ENCODE data around the gene CDCA3.
"Not testable (repeated sequence)": the region's sequence is repeated elsewhere in the genome, so short reads cannot be mapped to it uniquely, and the experiment has no call there.

CDCA3 gene

DNA sequence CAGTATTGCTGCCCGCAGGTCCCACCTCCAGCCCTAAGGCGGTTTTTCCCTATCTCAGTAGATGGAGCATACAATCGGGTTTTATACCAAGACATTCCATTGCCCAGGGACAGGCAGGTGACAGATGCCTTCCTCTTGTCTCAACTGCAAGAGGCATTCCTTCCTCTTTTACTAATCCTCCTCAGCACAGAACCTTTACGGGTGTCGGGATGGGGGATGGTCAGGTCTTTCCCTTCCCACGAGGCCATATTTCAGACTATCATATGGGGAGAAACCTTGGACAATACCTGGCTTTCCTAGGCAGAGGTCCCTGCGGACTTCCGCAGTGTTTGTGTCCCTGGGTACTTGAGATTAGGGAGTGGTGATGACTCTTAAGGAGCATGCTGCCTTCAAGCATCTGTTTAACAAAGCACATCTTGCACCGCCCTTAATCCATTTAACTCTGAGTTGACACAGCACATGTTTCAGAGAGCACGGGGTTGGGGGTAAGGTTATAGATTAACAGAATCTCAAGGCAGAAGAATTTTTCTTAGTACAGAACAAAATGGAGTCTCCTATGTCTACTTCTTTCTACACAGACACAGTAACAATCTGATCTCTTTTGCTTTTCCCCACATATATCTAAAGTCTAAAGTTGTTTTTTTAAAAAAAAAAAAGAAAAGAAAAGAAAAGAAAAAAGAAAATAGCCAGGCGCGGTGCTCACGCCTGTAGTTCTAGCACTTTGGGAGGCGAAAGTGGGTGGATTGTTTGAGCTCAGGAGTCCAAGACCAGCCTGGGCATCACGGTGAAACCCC lies 35.3 kb upstream of the CDCA3 start:
- H3K27ac ChIP-seq (ENCODE audit: insufficient read depth in 1 of 2, low read depth in 1 of 2, low read length in 2 of 2, poor library complexity in 1 of 2, severe bottlenecking in 2 of 2); H3K27me3 ChIP-seq (replicated peaks in 2 of 5; ENCODE audit: control insufficient read depth in 4 of 5, insufficient read depth in 5 of 5, low read length in 4 of 5); H3K4me3 ChIP-seq (ENCODE audit: control insufficient read depth in 1 of 7, extremely low read depth in 1 of 7, insufficient read depth in 4 of 7, low read depth in 2 of 7, low read length in 6 of 7); H3K9me3 ChIP-seq (ENCODE audit: control extremely low read depth in 1 of 5, control insufficient read depth in 4 of 5, insufficient read depth in 2 of 5, low read depth in 1 of 5, low read length in 4 of 5); DNase-seq; POLR2A ChIA-PET: not testable (repeated sequence)
- peaks cover 2 to 19% (median 12%) of the 10 kb centered on the region in 4 experiments for H3K36me3 ChIP-seq (ENCODE audit: control insufficient read depth in 4 of 4, insufficient read depth in 4 of 4, low read length in 3 of 4)
- 32% methylated on average over 6 of the region's 15 CpGs for WGBS (ENCODE audit: insufficient coverage)
- H3K4me1 ChIP-seq (ENCODE audit: control extremely low read depth in 1 of 4, control insufficient read depth in 4 of 4, insufficient read depth in 4 of 4, low read length in 3 of 4) = peaks cover 6 to 15% (median 13%) of the 10 kb centered on the region in 4 experiments
- CTCF ChIA-PET = interaction anchor here (0.6 to 1.6 kb wide), 4 partner anchors 11 to 39 kb away, joined by 3 to 5 read pairs (median 4); no protein-coding TSS in a partner anchor

DNA sequence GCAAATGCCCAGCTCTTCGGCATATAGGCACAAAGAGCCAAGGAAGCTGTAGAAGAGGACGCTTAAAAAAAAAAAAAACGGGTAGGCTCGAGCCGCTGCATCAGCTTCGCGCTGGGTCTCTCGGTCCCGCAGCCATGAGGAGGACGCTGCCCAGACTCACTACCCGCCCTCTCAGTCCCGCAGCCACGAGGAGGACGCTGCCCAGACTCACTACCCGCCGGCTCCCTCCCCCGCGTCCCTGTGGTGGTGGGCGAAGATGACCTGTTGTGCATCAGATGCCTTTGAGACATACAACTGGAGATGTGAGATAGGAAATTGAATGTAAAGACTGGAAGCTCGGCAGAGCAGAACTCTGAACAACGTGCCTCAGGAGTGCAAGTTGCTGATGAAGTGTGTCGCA lies 33.5 kb upstream of the CDCA3 start:
- Histone ChIP-seq H3K27me3 (replicated peaks in 2 of 5; ENCODE audit: control insufficient read depth in 4 of 5, insufficient read depth in 5 of 5, low read length in 4 of 5) (no peaks in the 10 kb centered on the region), H3K4me3 (ENCODE audit: control insufficient read depth in 1 of 7, extremely low read depth in 1 of 7, insufficient read depth in 4 of 7, low read depth in 2 of 7, low read length in 6 of 7) (no peak overlapping the region), H3K36me3 (ENCODE audit: control insufficient read depth in 4 of 4, insufficient read depth in 4 of 4, low read length in 3 of 4) (peaks cover 2 to 19% (median 13%) of the 10 kb centered on the region in 4 experiments), H3K9me3 (ENCODE audit: control extremely low read depth in 1 of 5, control insufficient read depth in 4 of 5, insufficient read depth in 2 of 5, low read depth in 1 of 5, low read length in 4 of 5) (no peaks in the 10 kb centered on the region), H3K27ac (ENCODE audit: insufficient read depth in 1 of 2, low read depth in 1 of 2, low read length in 2 of 2, poor library complexity in 1 of 2, severe bottlenecking in 2 of 2) (no peak overlapping the region), H3K4me1 (ENCODE audit: control extremely low read depth in 1 of 4, control insufficient read depth in 4 of 4, insufficient read depth in 4 of 4, low read length in 3 of 4) (peaks cover 0 to 6% (median 4%) of the 10 kb centered on the region in 4 experiments)
- WGBS (ENCODE audit: insufficient coverage) = 93% methylated on average over 20 of the region's 22 CpGs
- ChIA-PET CTCF (interaction anchor here (1.1 to 1.5 kb wide), 3 partner anchors 9 to 15 kb away, joined by 3 to 6 read pairs (median 4); no protein-coding TSS in a partner anchor), POLR2A (no interaction called here)
- DNase-seq = no peak

DNA sequence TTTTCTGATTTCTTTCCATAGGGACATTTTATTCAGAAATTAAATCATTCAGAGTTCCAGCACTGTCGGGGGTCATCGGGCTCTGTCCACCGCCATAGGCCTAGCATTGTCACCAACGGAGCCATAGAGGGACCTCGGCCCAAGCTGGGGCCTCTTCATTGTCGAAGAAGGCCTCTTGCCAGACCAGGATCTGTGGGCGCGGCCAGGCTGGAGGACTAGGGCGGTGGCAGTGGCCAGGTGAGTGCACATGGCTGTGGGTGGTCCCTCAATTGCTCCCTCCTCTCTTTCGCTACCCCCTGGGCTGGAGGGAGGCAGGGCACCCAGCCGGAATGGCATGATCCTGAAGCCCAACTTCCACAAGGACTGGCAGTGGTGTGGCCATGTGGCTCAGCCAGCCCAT lies 32.6 kb upstream of the CDCA3 start:
- H3K27me3 ChIP-seq (replicated peaks in 2 of 5; ENCODE audit: control insufficient read depth in 4 of 5, insufficient read depth in 5 of 5, low read length in 4 of 5) = no peaks in the 10 kb centered on the region
- H3K4me3 ChIP-seq (ENCODE audit: control insufficient read depth in 1 of 7, extremely low read depth in 1 of 7, insufficient read depth in 4 of 7, low read depth in 2 of 7, low read length in 6 of 7) = no peak overlapping the region
- DNase-seq = no peak
- H3K9me3 ChIP-seq (ENCODE audit: control extremely low read depth in 1 of 5, control insufficient read depth in 4 of 5, insufficient read depth in 2 of 5, low read depth in 1 of 5, low read length in 4 of 5) = no peaks in the 10 kb centered on the region
- CTCF ChIA-PET = interaction anchor here (1.0 to 4.0 kb wide), 2 partner anchors 9 to 11 kb away, joined by 3 to 26 read pairs; partner anchors contain the start of gene SPSB2
- peaks cover 2 to 20% (median 13%) of the 10 kb centered on the region in 4 experiments for H3K36me3 ChIP-seq (ENCODE audit: control insufficient read depth in 4 of 4, insufficient read depth in 4 of 4, low read length in 3 of 4)
- H3K4me1 ChIP-seq (ENCODE audit: control extremely low read depth in 1 of 4, control insufficient read depth in 4 of 4, insufficient read depth in 4 of 4, low read length in 3 of 4) = peaks cover 0 to 6% (median 4%) of the 10 kb centered on the region in 4 experiments
- WGBS (ENCODE audit: insufficient coverage) = 98% methylated on average over 11 of the region's 11 CpGs
- H3K27ac ChIP-seq (ENCODE audit: insufficient read depth in 1 of 2, low read depth in 1 of 2, low read length in 2 of 2, poor library complexity in 1 of 2, severe bottlenecking in 2 of 2) = no peak overlapping the region
- POLR2A ChIA-PET = no interaction called here

DNA sequence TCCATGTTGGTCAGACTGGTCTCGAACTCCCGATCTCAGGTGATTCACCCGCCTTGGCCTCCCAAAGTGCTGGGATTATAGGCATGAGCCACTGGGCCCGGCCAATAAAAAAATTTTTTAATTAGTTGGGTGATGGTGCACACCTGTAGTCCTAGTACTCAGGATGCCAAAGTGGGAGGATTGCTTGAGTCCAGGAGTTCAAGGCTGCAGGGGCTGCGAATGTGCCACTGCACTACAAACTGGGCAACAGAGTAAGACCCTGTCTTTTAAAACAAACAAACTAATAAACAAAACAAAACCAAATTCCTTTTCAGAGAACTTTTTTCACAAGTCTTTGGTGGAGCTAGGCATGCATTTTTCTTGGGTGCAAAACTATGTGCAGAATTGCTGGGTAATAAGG lies 32.2 kb upstream of the CDCA3 start:
- WGBS (ENCODE audit: insufficient coverage) = no CpG with 5 or more reads among the region's 5 CpGs
- no peak for DNase-seq
- POLR2A ChIA-PET = no interaction called here
- Histone ChIP-seq H3K27ac (ENCODE audit: insufficient read depth in 1 of 2, low read depth in 1 of 2, low read length in 2 of 2, poor library complexity in 1 of 2, severe bottlenecking in 2 of 2) (no peak overlapping the region), H3K4me3 (ENCODE audit: control insufficient read depth in 1 of 7, extremely low read depth in 1 of 7, insufficient read depth in 4 of 7, low read depth in 2 of 7, low read length in 6 of 7) (peak overlapping the region in 1 of 7 experiments; percentile 6), H3K27me3 (replicated peaks in 2 of 5; ENCODE audit: control insufficient read depth in 4 of 5, insufficient read depth in 5 of 5, low read length in 4 of 5) (no peaks in the 10 kb centered on the region), H3K4me1 (ENCODE audit: control extremely low read depth in 1 of 4, control insufficient read depth in 4 of 4, insufficient read depth in 4 of 4, low read length in 3 of 4) (peaks cover 0 to 6% (median 4%) of the 10 kb centered on the region in 4 experiments), H3K36me3 (ENCODE audit: control insufficient read depth in 4 of 4, insufficient read depth in 4 of 4, low read length in 3 of 4) (peaks cover 2 to 20% (median 13%) of the 10 kb centered on the region in 4 experiments), H3K9me3 (ENCODE audit: control extremely low read depth in 1 of 5, control insufficient read depth in 4 of 5, insufficient read depth in 2 of 5, low read depth in 1 of 5, low read length in 4 of 5) (no peaks in the 10 kb centered on the region)
- CTCF ChIA-PET = interaction anchor here (1.0 to 4.0 kb wide), 4 partner anchors 9 to 16 kb away, joined by 3 to 26 read pairs (median 5); partner anchors contain the start of genes SPSB2 and TPI1

DNA sequence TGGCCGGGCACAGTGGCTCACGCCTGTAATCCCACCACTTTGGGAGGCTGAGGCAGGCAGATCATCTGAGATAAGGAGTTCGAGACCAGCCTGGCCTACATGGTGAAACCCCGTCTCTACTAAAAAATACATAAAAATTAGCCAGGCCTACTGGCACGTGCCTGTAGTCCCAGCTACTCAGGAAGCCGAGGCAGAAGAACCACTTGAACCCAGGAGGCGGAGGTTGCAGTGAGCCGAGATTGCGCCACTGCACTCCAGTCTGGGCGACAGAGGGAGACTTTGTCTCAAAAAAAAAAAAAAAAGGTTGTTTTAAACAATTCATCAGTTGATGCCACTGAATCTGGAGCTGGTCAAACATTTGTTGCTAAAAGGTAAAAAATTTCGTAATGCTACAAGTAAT lies 28.7 kb upstream of the CDCA3 start:
- H3K9me3 ChIP-seq (ENCODE audit: control extremely low read depth in 1 of 5, control insufficient read depth in 4 of 5, insufficient read depth in 2 of 5, low read depth in 1 of 5, low read length in 4 of 5); DNase-seq; H3K4me3 ChIP-seq (ENCODE audit: control insufficient read depth in 1 of 7, extremely low read depth in 1 of 7, insufficient read depth in 4 of 7, low read depth in 2 of 7, low read length in 6 of 7); H3K27me3 ChIP-seq (replicated peaks in 2 of 5; ENCODE audit: control insufficient read depth in 4 of 5, insufficient read depth in 5 of 5, low read length in 4 of 5); H3K27ac ChIP-seq (ENCODE audit: insufficient read depth in 1 of 2, low read depth in 1 of 2, low read length in 2 of 2, poor library complexity in 1 of 2, severe bottlenecking in 2 of 2): not testable (repeated sequence)
- CTCF ChIA-PET = interaction anchor here (0.7 to 0.8 kb wide), 3 partner anchors 10 to 644 kb away, joined by 3 to 4 read pairs (median 3); no protein-coding TSS in a partner anchor
- WGBS (ENCODE audit: insufficient coverage) = 100% methylated on average over 7 of the region's 11 CpGs
- H3K36me3 ChIP-seq (ENCODE audit: control insufficient read depth in 4 of 4, insufficient read depth in 4 of 4, low read length in 3 of 4) = peaks cover 2 to 17% (median 12%) of the 10 kb centered on the region in 4 experiments
- peaks cover 4 to 12% (median 7%) of the 10 kb centered on the region in 4 experiments for H3K4me1 ChIP-seq (ENCODE audit: control extremely low read depth in 1 of 4, control insufficient read depth in 4 of 4, insufficient read depth in 4 of 4, low read length in 3 of 4)
- POLR2A ChIA-PET = interaction anchor here (0.7 kb wide), 1 partner anchor 64 kb away, joined by 7 read pairs; the partner anchor contains the start of gene RNU7-1

GRCh38 chr12:6874015-6874368 lies 22.9 kb upstream of the CDCA3 start:
- peak overlapping the region; percentile 50 to 94 (median 80) for H3K4me3 ChIP-seq (ENCODE audit: control insufficient read depth in 1 of 7, extremely low read depth in 1 of 7, insufficient read depth in 4 of 7, low read depth in 2 of 7, low read length in 6 of 7)
- H3K9me3 ChIP-seq (ENCODE audit: control extremely low read depth in 1 of 5, control insufficient read depth in 4 of 5, insufficient read depth in 2 of 5, low read depth in 1 of 5, low read length in 4 of 5); H3K27me3 ChIP-seq (replicated peaks in 2 of 5; ENCODE audit: control insufficient read depth in 4 of 5, insufficient read depth in 5 of 5, low read length in 4 of 5); DNase-seq: not testable (repeated sequence)
- H3K27ac ChIP-seq (ENCODE audit: insufficient read depth in 1 of 2, low read depth in 1 of 2, low read length in 2 of 2, poor library complexity in 1 of 2, severe bottlenecking in 2 of 2) = peak overlapping the region; percentile 20 to 77
- POLR2A ChIA-PET = interaction anchor here (1.2 to 2.6 kb wide), 2 partner anchors 17 to 22 kb away, joined by 4 to 21 read pairs; partner anchors contain the start of gene USP5
- peaks cover 10 to 56% (median 49%) of the 10 kb centered on the region in 4 experiments for H3K4me1 ChIP-seq (ENCODE audit: control extremely low read depth in 1 of 4, control insufficient read depth in 4 of 4, insufficient read depth in 4 of 4, low read length in 3 of 4)
- CTCF ChIA-PET = interaction anchor here (0.7 to 9.4 kb wide), 10 partner anchors 8 to 237 kb away, joined by 3 to 105 read pairs (median 6); partner anchors contain the start of gene LRRC23
- peaks cover 4 to 27% (median 21%) of the 10 kb centered on the region in 4 experiments for H3K36me3 ChIP-seq (ENCODE audit: control insufficient read depth in 4 of 4, insufficient read depth in 4 of 4, low read length in 3 of 4)
- WGBS (ENCODE audit: insufficient coverage) = 41% methylated on average over 8 of the region's 9 CpGs
